ENCODE measurements around the gene INSIG2.

Gene INSIG2

DNA sequence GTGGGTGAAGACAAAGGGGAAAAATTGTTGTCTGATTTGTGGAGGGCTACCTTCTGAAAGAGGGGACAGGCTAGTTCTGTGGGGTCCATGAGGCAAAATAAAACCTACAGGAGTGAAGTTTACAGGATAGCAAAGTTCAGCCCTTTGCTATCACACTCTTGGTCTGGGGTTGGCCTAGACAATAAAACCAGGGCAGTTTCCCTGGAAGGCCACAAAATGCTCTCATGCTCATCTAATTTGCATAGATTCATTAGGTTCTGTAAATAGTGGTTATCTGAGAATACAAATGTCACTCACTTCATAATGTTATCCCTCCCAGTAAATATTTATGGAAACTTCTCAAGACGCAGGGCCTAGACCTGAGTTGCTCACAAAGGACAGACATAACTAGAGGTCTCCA is 63.6 kb downstream of the INSIG2 start:
- no peak overlapping the region for H3K4me3 ChIP-seq (replicated peaks; ENCODE audit: low read depth, low read length)
- TF ChIP-seq, protein P1, sequence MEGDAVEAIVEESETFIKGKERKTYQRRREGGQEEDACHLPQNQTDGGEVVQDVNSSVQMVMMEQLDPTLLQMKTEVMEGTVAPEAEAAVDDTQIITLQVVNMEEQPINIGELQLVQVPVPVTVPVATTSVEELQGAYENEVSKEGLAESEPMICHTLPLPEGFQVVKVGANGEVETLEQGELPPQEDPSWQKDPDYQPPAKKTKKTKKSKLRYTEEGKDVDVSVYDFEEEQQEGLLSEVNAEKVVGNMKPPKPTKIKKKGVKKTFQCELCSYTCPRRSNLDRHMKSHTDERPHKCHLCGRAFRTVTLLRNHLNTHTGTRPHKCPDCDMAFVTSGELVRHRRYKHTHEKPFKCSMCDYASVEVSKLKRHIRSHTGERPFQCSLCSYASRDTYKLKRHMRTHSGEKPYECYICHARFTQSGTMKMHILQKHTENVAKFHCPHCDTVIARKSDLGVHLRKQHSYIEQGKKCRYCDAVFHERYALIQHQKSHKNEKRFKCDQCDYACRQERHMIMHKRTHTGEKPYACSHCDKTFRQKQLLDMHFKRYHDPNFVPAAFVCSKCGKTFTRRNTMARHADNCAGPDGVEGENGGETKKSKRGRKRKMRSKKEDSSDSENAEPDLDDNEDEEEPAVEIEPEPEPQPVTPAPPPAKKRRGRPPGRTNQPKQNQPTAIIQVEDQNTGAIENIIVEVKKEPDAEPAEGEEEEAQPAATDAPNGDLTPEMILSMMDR (IDR thresholded peaks at IDR 0.05; ENCODE audit: low read length, missing control alignments), result no peak
- no peak for DNase-seq (ENCODE audit: low read depth)

DNA sequence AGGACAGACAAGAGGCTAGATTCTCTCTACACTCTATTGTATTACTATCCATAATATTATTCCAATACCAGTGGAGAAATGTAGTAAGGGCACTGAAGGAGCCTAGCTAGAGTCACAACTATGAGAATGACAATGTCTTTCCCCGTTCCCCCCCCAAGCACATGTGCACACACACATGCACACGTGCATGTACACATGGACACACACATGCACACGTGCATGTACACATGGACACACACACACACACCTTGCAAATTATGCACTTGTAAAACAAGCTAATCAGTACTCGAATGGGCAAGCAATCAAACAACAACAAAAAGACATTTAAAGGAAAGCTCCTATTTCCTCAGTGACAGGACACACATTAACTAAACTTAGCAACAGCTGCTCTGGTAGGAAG is 65.2 kb downstream of the INSIG2 start:
- DNase-seq (ENCODE audit: low read depth), result no peak
- no peak overlapping the region for H3K4me3 ChIP-seq (replicated peaks; ENCODE audit: low read depth, low read length)
- TF ChIP-seq, protein P1 (IDR thresholded peaks at IDR 0.05; ENCODE audit: low read length, missing control alignments), result no peak

DNA sequence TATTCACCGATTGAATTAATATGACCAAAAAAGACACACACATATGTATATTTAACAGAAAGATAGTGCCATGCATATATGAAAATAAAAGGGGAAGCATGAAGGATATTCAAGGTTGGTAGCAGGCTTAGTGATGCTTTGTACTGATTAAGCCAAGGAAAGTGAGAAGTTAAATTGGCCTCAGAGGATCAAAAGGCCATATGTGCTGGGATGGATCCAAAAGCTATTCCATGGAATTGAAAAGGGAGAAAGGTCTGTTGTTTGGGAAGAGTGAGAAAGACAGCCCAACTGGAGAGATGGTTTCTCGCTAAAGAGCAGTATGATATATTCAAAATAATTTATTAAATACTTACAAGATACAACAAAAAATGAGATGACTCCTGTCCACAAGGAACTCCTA is 65.9 kb downstream of the INSIG2 start:
- TF ChIP-seq, protein P1 (IDR thresholded peaks at IDR 0.05; ENCODE audit: low read length, missing control alignments), result no peak
- no peak overlapping the region for H3K4me3 ChIP-seq (replicated peaks; ENCODE audit: low read depth, low read length)
- no peak for DNase-seq (ENCODE audit: low read depth)

Measured in fibroblast of pulmonary artery (primary cell).